HG03095 (cell line): ENCODE data around the gene SBF2.
"Not testable (repeated sequence)": the region's sequence is repeated elsewhere in the genome, so short reads cannot be mapped to it uniquely, and the experiment has no call there.

ENCODE experiments used
- ATAC-seq: cut with Tn5 transposase; IDR thresholded peaks from one replicate; pipeline ENCODE4 v1.9.1; 2021; ENCODE audit warnings: moderate library complexity; ENCODE audit not compliant: unreplicated experiment

The SBF2 gene

GRCh38 chr11:9758637-9759518 is 535.1 kb downstream of the SBF2 start:
- peak; percentile 31 for ATAC-seq

- ATAC-seq, result peak; percentile 53
Measured at GRCh38 chr11:9757809-9758636, 536.0 kb downstream of the SBF2 start.

GRCh38 chr11:9756878-9757277 is 537.1 kb downstream of the SBF2 start:
- ATAC-seq, result no peak

GRCh38 chr11:9756461-9756860 is 537.6 kb downstream of the SBF2 start:
- no peak for ATAC-seq

- no peak for ATAC-seq
Measured at GRCh38 chr11:9755561-9756185, 538.3 kb downstream of the SBF2 start.

GRCh38 chr11:9754010-9754471 is 540.0 kb downstream of the SBF2 start:
- no peak for ATAC-seq

GRCh38 chr11:9753021-9753420 is 541.0 kb downstream of the SBF2 start:
- ATAC-seq, result no peak

GRCh38 chr11:9752091-9752490 is 541.9 kb downstream of the SBF2 start:
- no peak for ATAC-seq

GRCh38 chr11:9750551-9750950 is 543.5 kb downstream of the SBF2 start:
- ATAC-seq, result no peak

- ATAC-seq, result no peak
Measured at GRCh38 chr11:9748361-9748970, 545.6 kb downstream of the SBF2 start.

GRCh38 chr11:9747828-9748227 is 546.2 kb downstream of the SBF2 start:
- no peak for ATAC-seq

GRCh38 chr11:9747229-9747628 is 546.8 kb downstream of the SBF2 start:
- ATAC-seq, result no peak

GRCh38 chr11:9745411-9746211 is 548.4 kb downstream of the SBF2 start:
- ATAC-seq, result peak; percentile 53

GRCh38 chr11:9743512-9743911 is 550.5 kb downstream of the SBF2 start:
- not testable (repeated sequence) for ATAC-seq

GRCh38 chr11:9741260-9741659 is 552.8 kb downstream of the SBF2 start:
- no peak for ATAC-seq

GRCh38 chr11:9740202-9740883 is 553.7 kb downstream of the SBF2 start:
- no peak for ATAC-seq

- peak; percentile 78 for ATAC-seq
Measured at GRCh38 chr11:9739123-9739900, 554.7 kb downstream of the SBF2 start.

- ATAC-seq, result no peak
Measured at GRCh38 chr11:9738707-9739106, 555.3 kb downstream of the SBF2 start.

- ATAC-seq, result no peak
Measured at GRCh38 chr11:9738116-9738515, 555.9 kb downstream of the SBF2 start.
